Erythroblast (primary cell): Measurements from ENCODE around the gene TTC7B.

ENCODE experiments used
- GATA1 ChIP-seq: IDR thresholded peaks from 2 replicates; pipeline ENCODE4 v1.6.1; 2011; ENCODE audit warnings: low read depth, mild to moderate bottlenecking, control low read depth, low read length, moderate library complexity
- POLR2A ChIP-seq: IDR thresholded peaks from 2 replicates; pipeline ENCODE4 v1.6.1; 2011; ENCODE audit warnings: mild to moderate bottlenecking, low read length

- TF ChIP-seq POLR2A: no peak
- no peak for TF ChIP-seq GATA1
Observed at GRCh38 chr14:90532826-90533525, 283.3 kb downstream of the TTC7B start.
